Tongue (tissue), 2 donors: Measurements from ENCODE around the gene SH2D4B. TPM values are rescaled to one million over a fixed set of nuclear protein-coding genes. Genes with fewer than 3 reads are reported as not detected.
A peak's percentile ranks its signal among the peaks of the same experiment; 100 is the strongest.

Experiments used
- DNase-seq: peaks from one replicate; pipeline ENCODE4 v3.0.0-alpha.2; 2015
- total RNA-seq: library from RNA; depleted of rRNA; stranded (reverse); fragments of >200 nt; gene quantifications from one replicate; pipeline ENCODE4 v1.2.3, GENCODE V29; 2014

SH2D4B gene
- not detected for total RNA-seq

- no peak for DNase-seq
Observed at GRCh38 chr10:80537736-80538480, at the start of gene SH2D4B. Gene SH2D4B (plus strand): TSS chr10:80537902. CDS start chr10:80538332, 430 bp downstream.

GRCh38 chr10:80488539-80489066 is 49.1 kb upstream of the SH2D4B start:
- DNase-seq: no peak

- DNase-seq: no peak
Observed at GRCh38 chr10:80489371-80490112, 48.2 kb upstream of the SH2D4B start.

GRCh38 chr10:80491251-80492102 is 46.2 kb upstream of the SH2D4B start:
- DNase-seq: no peak

GRCh38 chr10:80492848-80493521 is 44.7 kb upstream of the SH2D4B start:
- no peak for DNase-seq

- peak; percentile 56 for DNase-seq
Observed at GRCh38 chr10:80493522-80494051, 44.1 kb upstream of the SH2D4B start.

- DNase-seq: no peak
Observed at GRCh38 chr10:80496555-80497172, 41.0 kb upstream of the SH2D4B start.

GRCh38 chr10:80497187-80498077 is 40.3 kb upstream of the SH2D4B start:
- DNase-seq: peak; percentile 76

GRCh38 chr10:80498078-80498832 is 39.4 kb upstream of the SH2D4B start:
- peak; percentile 43 for DNase-seq

GRCh38 chr10:80498833-80499741 is 38.6 kb upstream of the SH2D4B start:
- peak; percentile 69 for DNase-seq

- peak; percentile 66 for DNase-seq
Observed at GRCh38 chr10:80500572-80501380, 36.9 kb upstream of the SH2D4B start.

GRCh38 chr10:80501381-80501912 is 36.3 kb upstream of the SH2D4B start:
- DNase-seq: no peak

- DNase-seq: no peak
Observed at GRCh38 chr10:80501913-80502521, 35.7 kb upstream of the SH2D4B start.

GRCh38 chr10:80502621-80503583 is 34.8 kb upstream of the SH2D4B start:
- no peak for DNase-seq

GRCh38 chr10:80503584-80504157 is 34.0 kb upstream of the SH2D4B start:
- no peak for DNase-seq
